Naive thymus-derived CD4-positive, alpha-beta T cell (primary cell): ENCODE measurements around the gene OGFR. TPM values are rescaled to one million over a fixed set of nuclear protein-coding genes. Genes with fewer than 3 reads are reported as not detected.

Experiments
- ATAC-seq: fragments of 150-1000 bp; cut with Tn5 transposase; 2 replicates; pipeline ENCODE4 v1.10.0; 2021; ENCODE audit warnings: mild to moderate bottlenecking, moderate library complexity
- CTCF ChIA-PET: fragments of 350-600 bp; sonication (Branson Sonifier 250); formaldehyde crosslinking; loops from one replicate; lab custom pipeline; 2021; ENCODE audit warnings: antibody characterized with exemption; lab: Charles Lee
- POLR2A ChIA-PET: fragments of 350-600 bp; sonication (Branson Sonifier 250); formaldehyde crosslinking; loops from one replicate; lab custom pipeline; 2021; ENCODE audit warnings: antibody characterized with exemption, inconsistent platforms; lab: Charles Lee
- DNase-seq, 9 donors: peaks; one replicate each; pipeline versions ENCODE4 v3.0.0 to v3.0.0-alpha.2; 2020 to 2022; ENCODE audit warnings: mixed read lengths in 1 of 9
- H3K27ac ChIP-seq: one replicate; pipeline ENCODE4 v1.7.0; 2013; ENCODE audit warnings: mild to moderate bottlenecking, low read depth, low read length, moderate library complexity
- H3K27me3 ChIP-seq, 2 donors: one replicate each; pipeline ENCODE4 v1.7.0; 2013; ENCODE audit warnings: low read length in 2 of 2, mild to moderate bottlenecking in 2 of 2, moderate library complexity in 2 of 2; ENCODE audit not compliant: control insufficient read depth in 2 of 2, insufficient read depth in 2 of 2
- H3K36me3 ChIP-seq, 3 experiments: 1 replicate in 2 of 3; 2 replicates in 1 of 3; pipeline ENCODE4 v1.7.0; 2013; ENCODE audit warnings: low read length in 3 of 3, mild to moderate bottlenecking in 3 of 3, moderate library complexity in 1 of 3; ENCODE audit not compliant: insufficient read depth in 3 of 3, control insufficient read depth in 2 of 3
- H3K4me1 ChIP-seq, 2 donors: one replicate each; pipeline ENCODE4 v1.7.0; 2013; ENCODE audit warnings: low read length in 2 of 2, mild to moderate bottlenecking in 2 of 2, moderate library complexity in 1 of 2; ENCODE audit not compliant: control insufficient read depth in 2 of 2, insufficient read depth in 2 of 2
- H3K4me3 ChIP-seq: 2 replicates; pipeline ENCODE4 v1.7.0; 2013; ENCODE audit warnings: mild to moderate bottlenecking, low read length
- H3K9me3 ChIP-seq, 3 experiments: 1 replicate in 2 of 3; 2 replicates in 1 of 3; pipeline ENCODE4 v1.7.0; 2013; ENCODE audit warnings: low read length in 3 of 3; ENCODE audit not compliant: control insufficient read depth in 2 of 3
- H3K27ac Mint-ChIP-seq, 9 donors: one replicate each; pipeline ENCODE4 v1.8.0; 2020 to 2022; ENCODE audit warnings: mixed read lengths in 9 of 9, mild to moderate bottlenecking in 8 of 9, moderate library complexity in 5 of 9, inconsistent platforms in 2 of 9
- H3K27me3 Mint-ChIP-seq, 5 donors: one replicate each; pipeline ENCODE4 v1.8.0; 2021 to 2022; ENCODE audit warnings: mixed read lengths in 5 of 5, mild to moderate bottlenecking in 1 of 5
- H3K36me3 Mint-ChIP-seq, 5 donors: one replicate each; pipeline ENCODE4 v1.8.0; 2020 to 2022; ENCODE audit warnings: mixed read lengths in 5 of 5, mild to moderate bottlenecking in 3 of 5, inconsistent platforms in 1 of 5
- H3K4me1 Mint-ChIP-seq, 7 donors: one replicate each; pipeline ENCODE4 v1.8.0; 2020 to 2022; ENCODE audit warnings: mixed read lengths in 7 of 7, mild to moderate bottlenecking in 3 of 7, inconsistent platforms in 1 of 7
- H3K4me3 Mint-ChIP-seq, 10 donors: one replicate each; pipeline ENCODE4 v1.8.0; 2020 to 2022; ENCODE audit warnings: mild to moderate bottlenecking in 10 of 10, mixed read lengths in 10 of 10, moderate library complexity in 6 of 10, inconsistent platforms in 2 of 10
- H3K9me3 Mint-ChIP-seq, 11 donors: one replicate each; pipeline ENCODE4 v1.8.0; 2020 to 2022; ENCODE audit warnings: mixed read lengths in 11 of 11, mild to moderate bottlenecking in 4 of 11, inconsistent platforms in 1 of 11, moderate library complexity in 1 of 11
- intact Hi-C, 2 donors: fragments of 100-400 bp; cut with micrococcal nuclease; formaldehyde crosslinking; loops; one replicate each; pipeline ENCODE4 v1.15.1; 2023
- polyA plus RNA-seq, 2 donors: library from polyadenylated mRNA; unstranded; fragments of 300-500 nt; fragmentation: Illumina TruSeq; gene quantifications; one replicate each; pipeline ENCODE4 v1.2.3, GENCODE V29; 2021
- total RNA-seq, 6 experiments: library from RNA in 5 of 6; stranded (reverse) in 5 of 6; gene quantifications; 1 replicate in 5 of 6; 2 replicates in 1 of 6; pipeline ENCODE4 v1.2.3 and lab custom pipeline; 2021 to 2026

The OGFR gene
- total and polyA plus RNA-seq, 7 experiments from 2014 or later = 34.5 to 82.7 (median 69.6) TPM

DNA sequence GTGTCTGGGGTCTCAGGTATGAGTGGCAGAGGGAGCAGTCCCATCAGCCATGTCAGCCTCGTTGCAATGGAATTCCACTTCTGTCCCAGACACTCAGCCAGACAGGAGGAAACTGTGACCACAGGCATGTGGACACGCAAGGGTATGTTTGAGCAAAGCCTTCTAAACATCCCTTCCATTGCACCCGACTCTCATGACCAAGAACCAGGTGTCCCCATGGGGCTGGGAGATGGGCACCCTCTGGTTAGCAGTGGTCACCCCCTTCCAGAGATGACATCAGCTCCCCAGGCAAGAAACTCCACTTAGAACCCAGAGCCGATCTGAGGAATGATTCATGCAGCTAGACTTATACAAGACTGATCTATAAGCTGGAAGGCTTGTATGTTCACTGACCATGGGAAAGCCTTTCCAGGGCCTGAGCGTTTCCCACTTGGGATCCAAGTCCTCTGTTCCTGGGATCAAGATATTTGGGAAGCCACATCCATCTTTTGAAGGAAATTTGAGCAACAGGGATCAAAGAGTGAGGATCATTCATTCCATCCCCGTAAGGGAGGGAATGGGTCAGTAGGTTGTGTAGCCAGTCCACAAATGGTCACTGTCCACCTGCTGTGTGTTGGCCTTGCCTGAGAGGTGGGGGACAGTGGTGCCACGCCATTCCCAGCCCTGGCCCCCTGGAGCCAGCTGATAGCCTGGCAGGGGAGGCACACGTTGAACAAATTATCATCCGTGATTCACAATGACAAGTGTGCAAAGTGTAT, 12.3 kb upstream of the OGFR start:
- CTCF ChIA-PET = interaction anchor here (0.6 to 1.5 kb wide), 11 partner anchors 8 to 191 kb away, joined by 3 to 8 read pairs (median 3); no protein-coding TSS in a partner anchor
- H3K27me3 Mint-ChIP-seq = peaks cover 0 to 3% (median 0%) of the 10 kb centered on the region in 5 donors
- DNase-seq = no peak
- peak overlapping the region in 7 of 9 donors; percentile 23 to 93 (median 85) for H3K27ac Mint-ChIP-seq
- peaks cover 0 to 5% (median 0%) of the 10 kb centered on the region in 11 donors for H3K9me3 Mint-ChIP-seq
- intact Hi-C loops = loop anchor here (5.0 to 10.0 kb wide), 7 partner anchors 145 to 942 kb away; partner anchors contain the start of genes CABLES2 (in 2 of the 2), RPS21 (in 2 of the 2), ADRM1 (in 1 of the 2) and GID8 (in 1 of the 2)
- no peaks in the 10 kb centered on the region for H3K36me3 ChIP-seq
- H3K4me1 ChIP-seq = peaks cover 15 to 24% of the 10 kb centered on the region in 2 donors
- H3K4me3 ChIP-seq = no peak overlapping the region
- H3K27ac ChIP-seq = peak overlapping the region; percentile 22
- H3K9me3 ChIP-seq = no peaks in the 10 kb centered on the region
- H3K36me3 Mint-ChIP-seq = no peaks in the 10 kb centered on the region
- peaks cover 15 to 35% (median 32%) of the 10 kb centered on the region in 7 donors for H3K4me1 Mint-ChIP-seq
- no peak for ATAC-seq
- no peaks in the 10 kb centered on the region for H3K27me3 ChIP-seq
- H3K4me3 Mint-ChIP-seq = peak overlapping the region in 8 of 10 donors; percentile 37 to 88 (median 80)
- POLR2A ChIA-PET = interaction anchor here (1.0 to 4.6 kb wide), 7 partner anchors 9 to 124 kb away, joined by 3 to 65 read pairs (median 4); partner anchors contain the start of gene OGFR

DNA sequence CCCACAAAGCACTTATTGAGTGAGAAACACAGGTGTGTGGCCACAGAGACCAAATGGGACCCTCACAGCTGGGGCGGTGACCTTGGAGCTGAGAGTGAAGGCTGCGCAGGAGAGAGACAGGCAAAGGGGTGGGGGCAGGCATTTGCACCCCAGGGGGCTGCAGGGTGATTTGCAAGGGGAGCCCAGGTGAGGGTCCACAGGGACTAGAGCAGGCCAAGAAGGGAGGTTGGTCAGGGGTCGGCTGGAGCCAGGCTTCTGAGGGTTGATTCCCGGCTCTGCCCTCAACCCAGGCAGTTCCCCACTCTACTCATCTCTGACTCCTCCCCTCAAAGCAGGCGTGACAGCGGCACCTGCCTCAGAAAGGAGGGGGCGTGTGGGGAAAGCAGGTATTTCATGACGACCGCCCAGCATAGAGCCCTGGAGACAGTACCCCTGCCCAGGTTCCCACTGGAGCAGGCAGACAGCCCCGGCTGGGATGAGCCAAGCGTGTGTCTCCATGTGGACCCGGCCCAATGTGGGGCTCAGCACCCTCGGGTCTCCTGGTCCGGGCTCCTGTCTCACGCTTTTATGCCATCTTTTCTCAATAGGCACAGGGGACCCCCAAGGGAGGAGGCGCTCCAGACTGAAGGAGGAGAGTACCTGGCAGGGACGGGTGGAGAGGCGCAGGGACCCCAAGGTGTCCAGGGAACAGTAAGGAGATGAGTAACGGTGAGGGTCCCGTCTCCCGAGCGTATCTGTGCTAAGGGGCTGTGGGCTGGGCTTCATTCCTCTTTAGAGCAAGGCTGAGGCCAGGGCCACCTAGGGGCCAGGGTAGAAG, 11.5 kb upstream of the OGFR start:
- DNase-seq (peak in 1 of 9 donors; percentile 41), ATAC-seq (no peak)
- ChIA-PET POLR2A (interaction anchor here (0.6 to 4.6 kb wide), 19 partner anchors 10 to 293 kb away, joined by 3 to 65 read pairs (median 10); partner anchors contain the start of genes OGFR, SLCO4A1 and TCFL5), CTCF (interaction anchor here (0.5 to 1.8 kb wide), 9 partner anchors 9 to 215 kb away, joined by 3 to 4 read pairs (median 3); no protein-coding TSS in a partner anchor)
- Mint-ChIP-seq H3K9me3 (peaks cover 0 to 5% (median 0%) of the 10 kb centered on the region in 11 donors), H3K27me3 (peaks cover 0 to 3% (median 0%) of the 10 kb centered on the region in 5 donors), H3K4me1 (peaks cover 20 to 41% (median 35%) of the 10 kb centered on the region in 7 donors), H3K36me3 (peaks cover 0 to 3% (median 0%) of the 10 kb centered on the region in 5 donors), H3K27ac (peak overlapping the region; percentile 86 to 97 (median 92)), H3K4me3 (peak overlapping the region; percentile 71 to 88 (median 81))
- H3K9me3 ChIP-seq = no peaks in the 10 kb centered on the region
- H3K4me1 ChIP-seq = peaks cover 15 to 24% of the 10 kb centered on the region in 2 donors
- peaks cover 0 to 6% (median 0%) of the 10 kb centered on the region in 3 experiments for H3K36me3 ChIP-seq
- H3K4me3 ChIP-seq = peak overlapping the region; percentile 76
- intact Hi-C loops = loop anchor here (5.0 to 10.0 kb wide), 7 partner anchors 144 to 942 kb away; partner anchors contain the start of genes CABLES2 (in 2 of the 2), RPS21 (in 2 of the 2), ADRM1 (in 1 of the 2) and GID8 (in 1 of the 2)
- H3K27me3 ChIP-seq = no peaks in the 10 kb centered on the region
- H3K27ac ChIP-seq = peak overlapping the region; percentile 83

DNA sequence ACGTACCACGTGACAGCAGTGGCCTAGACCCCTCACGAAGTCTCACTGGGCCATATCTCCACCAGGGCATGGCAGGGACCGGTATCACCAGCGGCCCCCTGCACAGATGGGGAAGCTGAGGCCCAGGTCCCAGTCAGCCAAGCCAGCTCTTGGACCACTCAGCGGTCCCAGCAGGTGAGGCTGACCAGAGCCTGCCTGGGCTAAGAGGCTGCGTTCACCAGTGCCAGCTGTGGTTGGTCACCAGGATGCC, 11.0 kb upstream of the OGFR start:
- DNase-seq (no peak), ATAC-seq (no peak)
- intact Hi-C loops = loop anchor here (1.0 to 10.0 kb wide), 18 partner anchors 11 to 941 kb away; partner anchors contain the start of genes CABLES2 (in 2 of the 2), OGFR (in 2 of the 2), RPS21 (in 2 of the 2) and SLCO4A1 (in 2 of the 2)
- Mint-ChIP-seq H3K27me3 (peaks cover 0 to 3% (median 0%) of the 10 kb centered on the region in 5 donors), H3K4me3 (peak overlapping the region; percentile 71 to 88 (median 81)), H3K9me3 (peaks cover 0 to 5% (median 0%) of the 10 kb centered on the region in 11 donors), H3K4me1 (peaks cover 24 to 44% (median 40%) of the 10 kb centered on the region in 7 donors), H3K27ac (peak overlapping the region; percentile 86 to 97 (median 92)), H3K36me3 (peaks cover 0 to 7% (median 4%) of the 10 kb centered on the region in 5 donors)
- CTCF ChIA-PET = interaction anchor here (0.5 to 1.8 kb wide), 9 partner anchors 10 to 294 kb away, joined by 3 to 4 read pairs (median 3); no protein-coding TSS in a partner anchor
- Histone ChIP-seq H3K4me3 (peak overlapping the region; percentile 76), H3K27me3 (no peaks in the 10 kb centered on the region), H3K36me3 (peaks cover 0 to 11% (median 0%) of the 10 kb centered on the region in 3 experiments), H3K4me1 (peaks cover 15 to 24% of the 10 kb centered on the region in 2 donors), H3K27ac (peak overlapping the region; percentile 83), H3K9me3 (no peaks in the 10 kb centered on the region)
- POLR2A ChIA-PET = interaction anchor here (0.5 to 4.6 kb wide), 19 partner anchors 11 to 407 kb away, joined by 3 to 65 read pairs (median 8); partner anchors contain the start of genes OGFR, RPS21, SLCO4A1 and TCFL5

DNA sequence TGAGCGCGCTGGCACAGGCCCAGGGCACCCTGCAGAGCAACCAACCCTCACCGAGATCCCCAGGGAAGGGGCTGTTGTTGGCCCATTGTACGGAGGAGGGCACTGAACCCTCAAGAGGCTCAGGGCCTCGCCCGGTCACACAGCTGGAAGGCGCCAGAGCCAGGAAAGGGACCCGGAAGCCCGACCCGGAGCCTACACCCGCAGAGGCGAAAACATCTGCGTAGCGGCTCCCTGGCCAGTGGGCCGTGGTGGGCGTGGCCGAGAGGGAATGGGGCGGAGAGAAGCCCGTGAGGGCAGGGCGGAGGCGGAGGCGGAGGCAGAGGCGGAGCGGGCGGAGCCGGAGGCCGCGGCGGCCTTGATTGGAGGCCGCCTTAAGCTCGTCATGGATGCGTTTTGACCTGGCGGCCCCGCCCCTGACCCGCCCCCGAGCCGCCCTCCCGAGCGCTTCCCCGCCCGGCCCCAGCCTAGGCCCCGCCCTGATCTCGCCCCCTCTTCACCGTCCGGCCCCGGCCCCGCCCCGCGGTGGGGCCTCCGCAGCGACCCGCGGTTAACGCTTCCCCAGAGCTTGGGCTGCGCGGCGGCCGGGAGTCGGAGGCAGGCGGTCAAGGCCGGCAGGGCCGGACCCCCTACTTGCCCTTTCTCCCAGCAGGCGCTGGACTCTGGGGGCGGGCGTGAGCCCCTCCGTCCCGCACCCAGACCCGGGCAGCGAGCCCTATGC, 10.5 kb upstream of the OGFR start:
- POLR2A ChIA-PET = interaction anchor here (0.5 to 4.6 kb wide), 24 partner anchors 10 to 408 kb away, joined by 3 to 65 read pairs (median 8); partner anchors contain the start of genes OGFR, RPS21, SLCO4A1 and TCFL5
- H3K27ac ChIP-seq = peak overlapping the region; percentile 83
- H3K4me3 ChIP-seq = peak overlapping the region; percentile 78
- Mint-ChIP-seq H3K9me3 (peaks cover 0 to 5% (median 0%) of the 10 kb centered on the region in 11 donors), H3K4me3 (peak overlapping the region; percentile 78 to 95 (median 87)), H3K4me1 (peaks cover 26 to 44% (median 41%) of the 10 kb centered on the region in 7 donors), H3K36me3 (peaks cover 0 to 8% (median 7%) of the 10 kb centered on the region in 5 donors), H3K27me3 (peaks cover 0 to 3% (median 0%) of the 10 kb centered on the region in 5 donors), H3K27ac (peak overlapping the region; percentile 86 to 97 (median 92))
- H3K9me3 ChIP-seq = no peaks in the 10 kb centered on the region
- peak; percentile 85 to 100 (median 93) for DNase-seq
- H3K4me1 ChIP-seq = peaks cover 15 to 24% of the 10 kb centered on the region in 2 donors
- H3K36me3 ChIP-seq = peaks cover 0 to 16% (median 0%) of the 10 kb centered on the region in 3 experiments
- ATAC-seq = peak; percentile 87
- H3K27me3 ChIP-seq = no peaks in the 10 kb centered on the region
- CTCF ChIA-PET = interaction anchor here (0.6 to 1.8 kb wide), 9 partner anchors 9 to 295 kb away, joined by 3 to 4 read pairs (median 3); no protein-coding TSS in a partner anchor
- intact Hi-C loops = loop anchor here (1.0 to 10.0 kb wide), 18 partner anchors 10 to 941 kb away; partner anchors contain the start of genes CABLES2 (in 2 of the 2), OGFR (in 2 of the 2), RPS21 (in 2 of the 2) and SLCO4A1 (in 2 of the 2)
